H1 (cell line): Measurements from ENCODE around the gene OPCML. TPM values are rescaled to one million over a fixed set of nuclear protein-coding genes. Genes with fewer than 3 reads are reported as not detected.

Experiments
- ASH2L ChIP-seq: fragments of 200-600, 300-600 bp; sonication (generic); IDR thresholded peaks from one replicate; pipeline ENCODE4 v1.7.1; 2017; ENCODE audit warnings: low read length
- ATF2 ChIP-seq: IDR thresholded peaks from 2 replicates; pipeline ENCODE4 v1.6.1; 2012; ENCODE audit warnings: low read length, inconsistent platforms
- CHD7 ChIP-seq: fragments of 300-600 bp; sonication (generic); IDR thresholded peaks from 2 replicates; pipeline ENCODE4 v1.7.1; 2012; ENCODE audit warnings: low read length, moderate library complexity, mild to moderate bottlenecking, inconsistent platforms; ENCODE audit not compliant: insufficient replicate concordance
- RAD21 ChIP-seq, 2 experiments: IDR thresholded peaks in 1 of 2; conservative IDR thresholded peaks in 1 of 2; 2 replicates each; pipeline ENCODE4 v1.6.1; 2011; ENCODE audit warnings: low read depth in 2 of 2, low read length in 2 of 2, improper control_type of control experiment in 1 of 2, inconsistent platforms in 1 of 2, mild to moderate bottlenecking in 1 of 2, moderate library complexity in 1 of 2
- USF2 ChIP-seq: IDR thresholded peaks from 2 replicates; pipeline ENCODE4 v1.6.1; 2011; ENCODE audit warnings: low read length, improper control_type of control experiment
- polyA plus RNA-seq, 7 experiments: library from polyadenylated mRNA; depleted of rRNA in 3 of 7; stranded (reverse) in 5 of 7; unstranded in 2 of 7; fragments of >200 nt in 5 of 7; fragments of 200-250 nt in 2 of 7; gene quantifications; 1 replicate in 5 of 7; 2 replicates in 1 of 7; 4 replicates in 1 of 7; pipeline versions ENCODE4 v1.2.1 to v1.2.3, GENCODE V29; 2011 to 2013; ENCODE audit warnings: missing spikeins in 2 of 7, mixed read lengths in 2 of 7
- total RNA-seq: library from RNA; stranded (reverse); fragmentation: NEBNext Ultra II Directional; extraction: Animal tissue kit (Norgen Biotek cat#: 25700); gene quantifications from 2 replicates; pipeline ENCODE4 v1.2.1, GENCODE V29; 2021

Gene OPCML
- total and polyA plus RNA-seq, 2 of the 8 experiments (the other 6 are each of a cell fraction or from before 2014, with no cell fraction given) = 2.3 to 3.1 TPM

- TF ChIP-seq CHD7 (no peak), ATF2 (no peak), ASH2L (no peak), USF2 (no peak), RAD21 (IDR thresholded peaks at IDR 0.05 in 1 of 2, conservative IDR thresholded peaks at IDR 0.05 in 1 of 2; ENCODE audit: low read depth in 2 of 2, low read length in 2 of 2) (no peak)
These were observed 981.3 kb downstream of the OPCML start (continued) for GRCh38 chr11:132551016-132551415.
